HG02938 (cell line): Measurements from ENCODE around the gene AIG1.
"Not testable (repeated sequence)": the region's sequence is repeated elsewhere in the genome, so short reads cannot be mapped to it uniquely, and the experiment has no call there.

ENCODE experiments used
- ATAC-seq: cut with Tn5 transposase; IDR thresholded peaks from one replicate; pipeline ENCODE4 v1.9.1; 2021; ENCODE audit warnings: mild to moderate bottlenecking, moderate library complexity; ENCODE audit not compliant: unreplicated experiment

Gene AIG1

DNA sequence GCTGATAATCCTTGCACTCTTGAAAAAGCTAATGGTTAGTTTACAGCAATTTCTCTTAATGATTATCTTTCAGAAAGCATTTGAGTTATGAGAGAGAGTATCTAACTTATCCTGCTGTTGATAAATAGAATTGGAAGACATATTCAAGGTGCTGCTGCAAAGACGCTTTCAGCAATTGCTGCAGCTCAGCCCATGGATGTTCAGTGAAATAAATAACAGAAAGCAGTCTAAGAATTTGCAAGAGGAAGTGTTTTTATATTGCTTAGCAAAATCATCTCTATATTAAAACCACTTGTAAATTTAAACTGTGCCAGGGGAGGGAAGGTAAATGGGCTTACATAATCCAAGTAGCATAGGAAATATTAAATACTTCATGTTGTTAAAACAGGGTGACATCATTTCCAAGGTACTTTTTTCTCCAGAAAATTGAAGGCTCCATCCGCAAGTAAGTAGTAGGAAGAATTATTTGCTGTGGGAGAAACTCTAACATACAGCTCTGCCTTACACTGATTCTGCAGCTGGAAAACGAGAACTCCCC lies 201.3 kb downstream of the AIG1 start:
- no peak for ATAC-seq

DNA sequence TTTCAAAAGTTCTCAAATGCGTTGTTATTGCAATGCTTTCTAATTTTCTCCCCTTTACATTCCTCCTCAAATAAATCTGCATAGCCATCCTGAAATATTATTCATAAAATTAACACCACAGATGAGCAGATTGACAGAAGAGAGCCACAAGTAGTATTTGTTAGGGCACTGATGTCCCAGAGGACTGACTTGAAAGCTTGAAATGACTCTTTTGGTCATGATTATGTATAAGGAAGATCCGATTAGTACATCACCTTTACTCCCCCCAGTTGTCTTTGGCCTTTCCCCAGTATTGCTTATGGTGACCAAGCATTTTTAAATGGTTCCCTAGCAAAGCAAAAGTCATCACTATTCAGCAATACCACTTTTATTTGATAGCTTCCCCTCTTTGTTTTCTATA lies 202.2 kb downstream of the AIG1 start:
- ATAC-seq: no peak

DNA sequence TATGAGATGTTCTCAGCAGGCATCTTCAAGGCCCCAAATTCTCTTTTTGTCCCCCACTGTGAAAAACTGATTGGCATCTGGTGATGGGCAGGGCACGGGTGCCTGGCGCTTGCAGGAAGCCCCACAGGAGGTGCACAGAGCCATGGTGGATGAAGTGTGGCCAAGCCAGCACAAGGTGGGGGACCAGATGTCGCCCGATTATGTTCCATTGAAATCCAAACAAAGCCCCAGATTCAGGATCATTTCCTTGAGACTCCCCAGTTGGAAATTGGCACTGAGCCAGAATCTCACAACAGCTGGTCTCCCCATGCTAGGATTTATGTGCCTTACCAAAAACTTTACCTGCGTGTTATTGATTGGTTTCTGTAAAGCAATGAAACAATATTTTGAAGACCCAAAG lies 203.7 kb downstream of the AIG1 start:
- no peak for ATAC-seq

DNA sequence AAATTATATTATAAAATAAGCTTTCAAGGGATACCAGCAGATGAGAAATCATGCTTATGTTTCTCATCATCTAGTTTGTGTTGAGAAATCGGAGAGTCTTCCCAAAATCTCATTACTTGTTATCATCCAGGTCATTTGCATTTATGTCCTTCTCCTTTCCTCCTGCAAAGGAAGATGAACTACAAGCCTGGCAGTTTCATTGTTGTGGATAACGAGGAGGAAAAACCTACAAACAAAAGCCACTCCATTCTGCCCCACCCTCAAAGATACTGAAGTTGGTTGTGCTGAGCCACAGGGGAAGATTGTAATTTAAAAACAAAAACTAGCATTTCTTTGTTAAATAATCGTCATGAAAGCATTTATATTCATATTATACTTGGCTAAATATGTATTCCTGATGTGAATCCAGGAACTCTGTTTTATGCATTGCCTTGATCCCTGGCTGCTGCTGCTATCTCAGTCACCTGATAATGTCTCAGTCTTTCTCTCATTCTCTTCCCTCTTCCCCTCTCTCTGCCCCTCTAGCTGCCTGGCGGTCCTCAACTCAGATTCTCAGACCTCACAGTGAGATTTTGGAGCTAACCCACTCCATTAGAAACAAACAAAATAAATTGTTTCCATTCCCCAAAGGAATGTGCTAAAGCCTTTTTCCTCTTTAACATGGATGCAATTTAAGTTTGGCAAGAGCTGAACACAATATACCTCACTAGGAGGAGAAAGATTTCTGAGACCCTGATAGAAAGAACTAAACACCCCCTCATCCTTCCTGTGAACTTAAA lies 204.5 kb downstream of the AIG1 start:
- ATAC-seq: no peak

DNA sequence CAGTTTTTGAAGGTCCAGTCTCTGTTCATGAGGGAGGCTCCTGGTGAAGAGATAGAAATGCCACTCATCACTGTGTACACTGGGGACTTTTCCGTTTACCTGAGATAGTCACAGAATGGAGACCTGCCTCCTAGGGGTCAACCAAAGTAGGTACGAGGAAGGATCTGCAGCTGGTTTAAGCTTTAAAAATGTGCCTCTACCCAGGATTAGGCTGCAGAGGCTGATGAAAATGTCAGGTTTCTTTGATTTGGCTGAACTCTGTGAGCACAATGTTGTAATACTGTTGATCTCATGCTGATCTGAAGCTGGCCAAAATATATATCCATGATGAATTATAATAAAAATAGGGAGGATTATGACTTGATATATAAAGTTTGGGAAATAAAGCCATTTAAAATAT lies 207.1 kb downstream of the AIG1 start:
- ATAC-seq: no peak

DNA sequence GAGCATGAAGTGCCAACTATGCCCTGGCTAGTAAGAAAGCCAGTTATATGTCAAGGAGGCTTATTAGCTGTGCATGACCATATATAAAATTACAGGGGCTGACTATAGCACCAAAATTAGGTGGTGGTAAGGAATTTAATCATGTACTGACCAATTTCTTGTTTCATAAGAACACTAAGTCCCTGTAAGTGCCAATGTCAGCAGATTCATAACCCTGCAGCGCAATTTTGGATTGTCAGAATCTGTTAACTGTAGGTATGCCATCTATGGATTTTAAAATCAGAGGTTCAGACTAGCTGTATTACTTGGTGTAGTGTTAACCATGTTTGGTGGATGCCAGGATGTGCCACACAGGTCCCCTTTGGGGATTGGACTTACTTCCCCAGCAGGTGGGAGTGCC lies 207.8 kb downstream of the AIG1 start:
- ATAC-seq: no peak

DNA sequence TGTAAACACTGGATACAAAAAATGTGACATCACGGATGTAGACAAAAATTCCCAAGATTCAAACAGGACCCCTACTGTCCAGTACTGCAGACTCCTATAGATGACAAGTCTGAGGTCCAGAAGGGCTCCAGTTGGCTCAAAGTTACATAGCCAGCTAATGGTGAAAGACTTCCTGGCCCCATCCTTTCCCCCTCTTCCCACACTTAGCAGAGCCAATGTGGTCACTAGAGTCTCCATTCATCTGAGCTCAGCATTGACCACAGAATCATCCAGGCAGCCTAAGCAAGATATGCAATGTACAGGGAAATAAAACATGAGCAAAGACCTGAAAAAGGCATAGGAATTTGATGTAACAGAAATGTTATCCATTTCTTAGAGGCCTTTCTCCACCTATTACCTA lies 209.3 kb downstream of the AIG1 start:
- ATAC-seq: no peak

DNA sequence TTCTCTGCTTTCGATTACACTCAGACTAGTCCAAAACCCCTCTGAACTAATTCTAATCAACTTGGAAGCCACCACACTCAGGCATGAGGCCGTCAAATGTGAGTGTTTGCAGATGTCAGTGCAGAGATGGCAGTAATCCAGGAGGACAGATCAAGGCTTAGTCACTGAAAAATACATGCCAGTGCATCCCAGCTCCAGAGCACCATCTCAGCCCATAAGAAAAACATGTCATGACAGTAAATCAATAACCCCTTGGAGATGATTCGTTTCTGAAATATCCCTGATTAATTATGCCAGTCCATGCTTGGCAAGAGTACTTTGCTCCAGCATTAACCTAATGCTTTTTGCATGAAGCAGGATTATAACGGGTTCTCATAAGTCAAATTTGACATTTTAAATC lies 210.3 kb downstream of the AIG1 start:
- ATAC-seq: no peak

DNA sequence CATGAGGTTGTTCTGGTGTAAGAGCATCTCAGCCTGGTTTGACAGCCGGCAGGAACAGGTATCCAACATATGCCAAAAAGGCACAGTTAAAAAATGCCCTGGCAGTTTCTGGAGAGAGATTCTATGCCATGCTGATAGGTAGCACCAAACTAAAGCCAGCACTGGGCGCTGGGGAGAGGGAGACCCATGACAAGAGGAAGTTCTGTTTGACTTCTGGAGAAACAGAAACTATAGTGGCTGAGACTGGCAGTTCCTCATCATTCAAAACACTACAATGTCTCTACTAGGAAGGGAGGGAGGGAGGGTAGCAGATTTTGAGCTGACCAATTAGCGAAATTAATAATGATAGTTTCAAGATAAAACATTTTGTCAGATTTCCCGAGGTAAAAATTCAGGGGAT lies 215.7 kb downstream of the AIG1 start:
- peak; percentile 98 for ATAC-seq

DNA sequence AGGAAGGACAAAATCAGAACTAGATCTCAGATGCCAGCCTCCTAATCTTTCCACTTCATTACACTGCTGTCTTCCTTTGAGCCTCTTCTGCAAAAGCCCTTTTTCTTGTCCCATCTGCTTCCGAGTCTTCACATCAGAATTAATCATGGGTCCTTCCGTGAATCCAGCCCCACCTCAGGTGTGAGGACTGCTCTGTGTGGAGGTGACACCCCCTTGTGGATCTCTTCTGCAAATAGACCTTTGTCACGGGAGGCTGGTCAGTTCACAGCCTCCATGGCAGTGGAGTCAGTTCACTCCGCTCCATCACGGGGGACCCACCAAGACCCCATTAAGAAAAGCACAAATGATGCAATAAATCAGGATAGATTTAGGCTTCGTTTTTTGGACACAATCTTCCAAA lies 218.7 kb downstream of the AIG1 start:
- ATAC-seq: no peak

DNA sequence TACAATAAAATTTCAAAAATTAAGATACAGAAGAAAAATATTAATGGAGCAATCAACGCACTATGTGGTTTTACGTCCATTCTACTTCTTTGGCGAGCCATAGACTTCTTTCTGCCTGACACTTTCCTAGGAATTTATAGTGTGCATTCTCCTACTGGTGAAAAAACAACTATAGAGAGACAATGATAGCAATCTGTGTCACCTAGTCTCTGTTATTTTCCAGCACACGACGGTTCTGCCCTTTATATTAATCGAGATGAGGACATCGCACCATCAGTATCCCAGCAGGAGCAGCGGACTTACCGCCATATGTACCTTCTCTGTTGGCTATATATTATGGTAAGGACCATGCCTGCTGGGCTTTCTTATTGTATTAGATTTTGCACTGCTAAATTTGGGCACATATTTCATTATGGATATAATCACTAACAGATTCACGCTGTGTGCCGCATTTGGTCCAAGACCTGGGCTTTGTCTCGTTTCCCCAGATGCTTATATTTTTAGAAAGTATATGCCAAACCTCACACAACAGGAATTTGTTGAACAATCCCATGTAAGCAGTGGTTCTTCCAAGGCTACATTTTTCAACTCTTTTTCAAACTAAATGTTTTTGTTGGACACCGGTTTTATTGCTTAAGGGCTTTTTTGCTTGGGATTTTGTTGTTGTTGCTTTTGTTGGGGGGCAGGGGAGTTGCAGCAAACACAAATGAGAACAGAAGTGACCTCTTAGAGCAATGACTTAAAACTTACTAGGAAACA lies 223.4 kb downstream of the AIG1 start:
- no peak for ATAC-seq

DNA sequence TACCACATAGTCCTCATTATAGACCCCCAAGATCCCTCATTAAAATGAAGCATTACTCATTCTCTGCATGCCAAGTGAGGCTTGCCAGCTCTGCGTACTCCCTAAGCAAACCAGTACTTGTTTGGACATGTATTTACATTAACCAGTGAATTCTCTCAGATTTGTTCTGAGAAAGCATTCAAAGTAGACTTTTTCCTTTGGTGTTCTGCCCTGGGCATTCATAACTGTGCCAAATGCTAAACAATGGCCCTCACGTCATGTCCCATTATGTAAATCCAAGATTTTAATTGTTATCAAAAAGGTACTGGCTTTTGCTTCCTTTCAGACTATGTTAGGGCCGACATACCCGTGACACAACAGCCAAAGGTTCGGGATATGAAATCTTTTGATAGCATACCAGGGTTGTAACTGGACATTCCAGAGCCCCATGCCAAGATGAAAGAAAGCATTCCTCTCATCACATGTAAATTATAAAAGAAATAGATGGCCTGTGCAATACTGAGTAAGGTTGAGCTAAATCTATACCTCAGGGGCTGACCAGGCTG lies 225.6 kb downstream of the AIG1 start:
- no peak for ATAC-seq

DNA sequence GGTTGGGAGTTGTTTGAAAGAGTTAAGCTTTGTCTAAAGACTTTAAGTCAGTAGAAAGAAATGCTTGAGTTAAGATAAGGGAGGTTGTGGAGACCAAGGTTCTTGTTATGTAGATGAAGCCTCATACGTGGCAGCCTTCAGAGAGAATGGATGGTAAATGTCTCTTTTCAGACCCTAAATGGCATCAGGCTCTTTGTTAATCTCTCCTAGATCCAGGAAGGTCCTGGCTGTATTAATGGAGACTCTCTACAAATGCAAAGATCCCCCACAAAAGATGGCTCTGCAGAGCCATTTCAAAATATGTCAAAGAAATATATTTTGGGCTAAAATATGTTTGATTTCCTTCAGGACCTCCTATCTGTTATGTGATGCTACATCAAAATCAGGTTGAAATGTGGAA lies 228.2 kb downstream of the AIG1 start:
- ATAC-seq: no peak

DNA sequence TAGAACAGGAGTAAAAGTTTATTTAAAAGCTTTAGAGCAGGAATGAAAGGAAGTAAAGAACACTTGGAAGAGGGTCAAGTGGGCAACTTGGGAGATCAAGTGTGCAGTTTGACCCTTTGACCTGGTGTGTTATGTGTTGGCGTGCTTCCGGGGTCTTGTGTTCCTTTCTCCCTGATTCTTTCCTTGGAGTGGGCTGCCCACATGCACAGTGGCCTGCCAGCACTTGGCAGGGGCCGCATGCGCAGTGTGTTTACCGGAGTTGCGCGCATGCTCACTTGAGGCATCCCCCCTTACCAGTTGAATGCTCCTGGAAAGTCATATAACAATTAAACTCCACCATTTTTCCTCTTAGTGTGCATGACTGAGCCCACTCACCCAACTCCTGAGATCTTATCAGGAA lies 229.5 kb downstream of the AIG1 start:
- no peak for ATAC-seq

DNA sequence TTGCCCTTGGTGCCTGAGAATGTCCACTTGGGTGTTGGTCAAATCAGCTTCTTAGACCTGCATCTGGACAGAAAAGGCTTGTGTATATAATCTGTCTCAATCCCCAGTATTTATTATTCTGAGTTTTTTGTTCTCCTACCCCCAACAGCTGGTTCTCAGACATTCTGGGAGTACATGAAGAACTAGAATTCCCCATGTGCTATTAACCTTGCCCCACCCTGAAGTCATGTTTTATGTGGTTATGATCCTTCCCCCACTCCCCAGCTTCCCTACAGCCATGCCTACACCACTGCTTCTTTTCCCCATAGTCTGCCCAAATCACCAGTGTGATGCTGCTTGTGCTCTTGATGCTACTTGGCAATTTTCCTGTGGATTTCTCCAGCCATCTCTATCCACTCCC lies 232.8 kb downstream of the AIG1 start:
- ATAC-seq: no peak

DNA sequence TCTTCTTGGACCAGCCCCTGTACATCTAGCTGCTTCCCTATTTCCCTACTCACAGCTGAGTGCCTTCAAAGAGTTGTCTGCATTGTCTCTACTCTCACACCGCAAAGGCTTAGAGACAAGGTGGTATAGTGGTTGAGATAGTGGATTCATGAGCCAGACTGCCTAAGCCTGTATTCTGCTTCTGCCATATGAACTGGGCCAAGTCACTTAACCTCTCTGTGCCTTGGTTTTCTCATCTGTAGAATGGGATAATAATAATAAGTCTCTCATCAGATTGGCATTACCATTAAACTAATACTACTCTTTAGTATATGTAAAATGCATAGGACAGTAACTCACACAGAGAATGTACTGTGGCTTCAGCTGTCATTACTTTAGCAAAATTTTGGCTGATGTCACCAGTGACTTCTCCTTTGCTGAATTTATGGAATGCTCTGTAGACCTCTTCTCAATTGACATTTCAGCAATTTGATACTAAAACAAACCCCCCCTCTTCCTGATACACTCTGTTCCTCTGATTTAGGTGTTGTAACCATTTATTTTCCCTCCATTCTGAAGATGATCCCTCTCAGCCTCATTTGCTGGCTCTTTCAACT lies 233.7 kb downstream of the AIG1 start:
- no peak for ATAC-seq

DNA sequence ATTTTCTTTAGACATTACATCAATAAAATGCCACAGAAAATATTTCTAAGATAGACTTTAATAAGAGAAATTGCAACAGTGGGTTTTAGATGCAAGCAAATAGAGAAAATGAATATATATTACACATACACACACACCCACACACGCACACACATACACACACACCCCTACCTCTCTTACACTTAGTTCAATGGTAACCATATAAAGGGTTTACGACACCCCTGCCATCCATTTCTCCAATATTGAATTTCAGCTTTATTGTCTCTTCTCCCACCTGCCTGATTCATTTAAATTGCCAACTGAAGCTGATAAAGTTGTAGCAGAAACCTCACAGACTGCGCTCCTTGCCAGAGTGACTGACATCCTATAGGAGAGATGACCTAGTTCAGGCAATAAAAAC lies 235.2 kb downstream of the AIG1 start:
- ATAC-seq: no peak

DNA sequence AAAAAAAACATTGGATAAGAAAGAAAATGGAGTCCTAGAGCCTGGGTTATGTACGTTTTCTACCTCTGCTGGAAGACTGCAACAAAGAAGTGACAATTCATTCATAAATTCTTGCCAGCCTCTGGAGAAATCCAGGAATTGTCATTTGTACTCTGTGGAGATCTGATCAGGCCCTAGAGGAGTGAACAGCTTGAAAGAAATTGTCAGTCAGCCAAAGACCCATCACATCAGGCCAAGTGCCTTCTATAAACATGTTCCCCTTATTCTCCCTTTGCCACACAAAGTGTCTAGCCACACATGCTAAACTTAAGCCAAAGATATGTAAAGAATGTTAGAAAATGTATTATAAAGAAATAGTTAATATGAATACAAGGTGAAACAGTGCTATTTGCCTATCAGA lies 237.4 kb downstream of the AIG1 start:
- ATAC-seq: no peak

DNA sequence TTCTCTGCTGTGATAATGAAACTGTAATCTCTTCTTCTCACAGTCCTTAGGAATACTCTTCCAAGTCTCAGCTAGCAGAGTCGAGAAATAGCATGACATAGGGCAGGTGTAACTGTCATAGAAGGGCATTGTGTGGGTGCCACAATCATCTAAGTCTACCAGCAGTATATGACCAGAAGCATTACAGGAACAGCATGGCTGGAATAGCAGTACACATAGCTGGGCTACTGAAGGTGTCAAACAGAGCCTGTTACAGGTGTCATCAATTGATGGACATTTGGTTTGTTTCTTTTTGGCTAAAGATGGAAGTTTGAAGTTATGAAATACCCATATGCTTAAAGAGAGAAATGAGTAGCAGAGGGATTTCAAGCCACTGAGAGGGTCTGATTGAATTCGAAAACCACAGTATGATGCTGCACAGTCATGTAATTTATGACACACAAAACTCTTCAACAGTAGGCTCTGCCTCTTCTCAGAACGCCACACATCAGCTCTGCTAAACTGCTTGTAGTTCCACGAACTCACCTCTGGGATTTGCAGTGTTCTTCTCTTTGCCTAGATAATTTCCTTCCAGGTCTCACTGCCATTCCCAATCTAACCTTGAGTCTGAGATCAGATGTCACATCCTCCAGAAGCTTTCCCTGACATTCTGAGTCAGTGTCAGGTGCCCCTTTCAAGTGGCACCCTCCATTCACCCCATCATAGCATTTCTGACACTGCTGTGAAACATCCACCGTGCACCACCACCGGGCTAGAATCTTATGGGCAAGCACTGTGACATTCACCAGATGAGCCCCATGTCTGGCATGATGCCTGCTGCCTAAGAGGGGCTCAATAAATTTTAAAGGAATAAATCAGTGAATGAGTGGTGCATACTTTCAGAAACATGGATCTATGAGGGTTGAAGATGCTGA lies 238.8 kb downstream of the AIG1 start:
- peak; percentile 59 for ATAC-seq

DNA sequence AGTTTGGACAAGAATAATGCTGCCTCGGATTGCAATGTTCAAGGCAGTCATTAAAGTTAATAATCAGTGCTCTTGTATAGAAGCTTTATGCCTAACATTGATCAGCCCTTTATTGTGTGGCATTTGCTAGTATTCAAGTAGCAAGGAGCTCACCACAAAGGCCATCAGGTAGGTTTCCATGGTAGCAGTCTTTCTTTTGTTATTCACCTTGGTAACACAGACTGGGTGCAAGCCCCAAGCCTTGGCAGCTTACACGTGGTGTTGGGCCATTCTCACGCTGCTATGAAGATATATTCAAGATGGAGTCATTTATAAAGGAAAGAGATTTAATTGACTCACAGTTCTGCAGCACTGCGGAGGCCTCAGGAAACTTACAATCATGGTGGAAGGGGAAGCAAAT lies 240.5 kb downstream of the AIG1 start:
- no peak for ATAC-seq

DNA sequence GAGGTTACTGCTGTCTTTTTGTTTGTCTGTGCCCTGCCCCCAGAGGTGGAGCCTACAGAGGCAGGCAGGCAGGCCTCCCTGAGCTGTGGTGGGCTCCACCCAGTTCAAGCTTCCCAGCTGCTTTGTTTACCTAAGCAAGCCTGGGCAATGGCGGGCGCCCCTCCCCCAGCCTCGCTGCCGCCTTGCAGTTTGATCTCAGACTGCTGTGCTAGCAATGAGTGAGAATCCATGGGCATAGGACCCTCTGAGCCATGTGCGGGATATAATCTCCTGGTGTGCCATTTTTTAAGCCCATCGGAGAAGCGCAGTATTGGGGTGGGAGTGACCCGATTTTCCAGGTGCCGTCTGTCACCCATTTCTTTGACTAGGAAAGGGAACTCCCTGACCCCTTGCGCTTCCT lies 247.1 kb downstream of the AIG1 start:
- not testable (repeated sequence) for ATAC-seq
